ENCODE results near the gene ANXA4.

ANXA4 gene

DNA sequence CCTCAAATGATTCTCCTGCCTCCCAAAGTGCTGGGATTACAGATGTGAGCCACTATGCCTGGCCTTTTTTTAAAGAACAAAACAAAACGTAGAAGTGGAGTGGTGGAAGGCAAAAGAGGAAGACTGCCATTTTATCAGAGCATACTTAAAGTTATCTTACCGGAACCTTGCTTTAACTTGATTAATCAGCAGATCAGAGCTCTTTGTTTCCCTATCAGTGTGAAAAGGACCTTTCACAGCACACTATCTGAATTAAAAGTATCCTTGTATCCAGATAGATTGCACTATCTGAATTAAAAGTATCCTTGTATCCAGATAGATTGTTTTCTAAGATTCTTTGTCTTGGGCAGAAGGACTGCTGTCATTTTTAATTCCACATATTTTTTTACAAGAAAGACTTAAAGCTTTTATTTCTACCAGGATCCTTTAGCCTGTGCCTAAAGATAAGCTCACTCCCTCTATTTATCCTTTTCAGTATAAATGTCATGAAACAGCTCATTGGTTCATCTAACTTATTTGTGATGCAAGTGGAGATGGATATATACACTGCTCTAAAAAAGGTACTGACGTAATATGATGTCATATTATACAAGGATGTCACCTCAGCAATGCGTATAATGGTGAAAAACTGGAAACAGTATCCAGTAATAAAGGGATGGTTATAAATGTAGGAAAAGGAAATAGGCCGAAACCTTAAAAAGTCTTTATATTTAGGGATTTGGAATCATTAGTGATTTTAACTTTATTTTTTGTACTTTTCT, 105.3 kb downstream of the ANXA4 start:
- H3K9ac ChIP-seq (ENCODE audit: low read depth, low read length), result no peak overlapping the region
- H3K4me1 ChIP-seq (ENCODE audit: control insufficient read depth, insufficient read depth, low read length), result no peaks in the 10 kb centered on the region
- H3K4me3 ChIP-seq (ENCODE audit: low read depth, low read length), result no peak overlapping the region
- H3K27me3 ChIP-seq (ENCODE audit: control insufficient read depth, insufficient read depth, low read length), result no peaks in the 10 kb centered on the region
- peaks cover 7% of the 10 kb centered on the region for H3K36me3 ChIP-seq (ENCODE audit: control insufficient read depth, insufficient read depth, low read length)
- H3K9me3 ChIP-seq (ENCODE audit: control insufficient read depth, insufficient read depth, low read length), result no peaks in the 10 kb centered on the region

DNA sequence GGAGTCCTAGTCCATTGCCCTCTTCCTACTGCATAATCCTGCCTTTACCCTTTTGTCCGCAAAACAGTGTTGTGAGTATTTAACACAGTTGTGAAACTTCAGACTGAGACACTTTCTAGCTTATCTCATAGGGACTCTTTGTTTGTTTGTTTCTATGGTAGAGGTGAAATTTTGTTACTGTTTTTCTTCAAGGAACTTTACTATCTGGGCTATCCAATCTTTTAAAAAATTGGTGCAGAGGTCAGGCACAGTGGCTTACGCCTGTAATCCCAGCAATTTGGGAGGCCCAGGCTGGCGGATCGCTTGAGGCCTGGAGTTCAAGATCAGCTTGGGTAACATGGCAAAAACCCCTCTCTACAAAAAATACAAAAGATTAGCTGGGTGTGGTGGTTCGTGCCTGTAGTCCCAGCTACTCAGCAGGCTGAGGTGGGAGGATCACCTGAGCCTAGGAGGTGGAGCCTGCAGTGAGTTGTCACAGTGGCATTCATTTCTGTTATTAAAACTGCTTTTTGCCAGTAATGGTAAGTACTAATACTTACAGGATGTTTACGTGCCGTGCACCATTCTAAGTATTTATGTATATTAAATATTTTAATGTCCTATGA, 106.4 kb downstream of the ANXA4 start:
- Histone ChIP-seq H3K27me3 (ENCODE audit: control insufficient read depth, insufficient read depth, low read length) (no peaks in the 10 kb centered on the region), H3K4me3 (ENCODE audit: low read depth, low read length) (no peak overlapping the region), H3K36me3 (ENCODE audit: control insufficient read depth, insufficient read depth, low read length) (peaks cover 7% of the 10 kb centered on the region), H3K4me1 (ENCODE audit: control insufficient read depth, insufficient read depth, low read length) (no peaks in the 10 kb centered on the region), H3K9ac (ENCODE audit: low read depth, low read length) (no peak overlapping the region), H3K9me3 (ENCODE audit: control insufficient read depth, insufficient read depth, low read length) (no peaks in the 10 kb centered on the region)

DNA sequence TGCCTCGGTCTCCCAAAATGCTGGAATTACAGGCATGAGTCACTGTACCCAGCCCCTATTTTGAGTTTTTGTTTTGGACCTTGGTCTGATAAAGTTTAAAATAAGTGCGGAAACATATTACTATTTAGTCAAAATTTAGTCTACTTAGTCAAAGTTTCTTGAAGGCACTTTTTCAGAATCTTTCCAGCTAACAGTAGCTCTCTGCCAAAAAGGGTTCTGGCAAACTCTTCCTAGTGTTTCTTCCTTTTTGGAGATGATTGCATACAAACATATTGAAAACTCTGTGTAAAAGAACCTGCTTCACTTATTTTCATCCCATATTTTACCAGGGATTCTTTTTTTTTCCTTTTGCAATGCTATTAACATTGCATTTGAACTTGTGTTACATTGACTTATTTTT, 116.3 kb downstream of the ANXA4 start:
- no peaks in the 10 kb centered on the region for H3K9me3 ChIP-seq (ENCODE audit: control insufficient read depth, insufficient read depth, low read length)
- peaks cover 2% of the 10 kb centered on the region for H3K36me3 ChIP-seq (ENCODE audit: control insufficient read depth, insufficient read depth, low read length)
- H3K9ac ChIP-seq (ENCODE audit: low read depth, low read length), result no peak overlapping the region
- no peaks in the 10 kb centered on the region for H3K4me1 ChIP-seq (ENCODE audit: control insufficient read depth, insufficient read depth, low read length)
- no peak overlapping the region for H3K4me3 ChIP-seq (ENCODE audit: low read depth, low read length)
- no peaks in the 10 kb centered on the region for H3K27me3 ChIP-seq (ENCODE audit: control insufficient read depth, insufficient read depth, low read length)

DNA sequence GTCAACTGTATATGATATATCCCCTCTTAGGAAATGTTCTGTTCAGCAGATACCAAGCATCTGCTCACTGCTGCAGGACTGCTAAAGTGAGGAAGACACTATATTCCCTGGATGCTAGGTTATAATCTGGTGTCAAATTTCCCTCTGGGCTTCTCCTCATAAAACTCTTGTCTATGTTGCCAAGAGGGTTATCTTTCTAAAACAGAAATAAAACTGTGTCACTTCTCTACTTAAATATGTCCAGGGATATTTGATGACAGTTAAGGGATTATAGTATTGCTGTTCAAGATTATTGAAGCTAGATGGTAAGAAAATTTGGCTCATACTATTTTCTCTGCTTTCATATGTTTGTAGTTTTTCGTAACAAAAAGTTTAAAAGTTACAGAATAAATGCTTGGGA, 121.4 kb downstream of the ANXA4 start:
- Histone ChIP-seq H3K9ac (ENCODE audit: low read depth, low read length) (no peak overlapping the region), H3K27me3 (ENCODE audit: control insufficient read depth, insufficient read depth, low read length) (no peaks in the 10 kb centered on the region), H3K4me1 (ENCODE audit: control insufficient read depth, insufficient read depth, low read length) (no peaks in the 10 kb centered on the region), H3K4me3 (ENCODE audit: low read depth, low read length) (no peak overlapping the region), H3K9me3 (ENCODE audit: control insufficient read depth, insufficient read depth, low read length) (no peaks in the 10 kb centered on the region), H3K36me3 (ENCODE audit: control insufficient read depth, insufficient read depth, low read length) (peaks cover 20% of the 10 kb centered on the region)
